Measurements from ENCODE around the gene ZNF285. TPM values are rescaled to one million over a fixed set of nuclear protein-coding genes. Genes with fewer than 3 reads are reported as not detected.
"Not testable (repeated sequence)": the region's sequence is repeated elsewhere in the genome, so short reads cannot be mapped to it uniquely, and the experiment has no call there.

The ZNF285 gene
- total RNA-seq, 1 experiment from 2014 or later, result 1.4 TPM

- no peak for ATAC-seq
- Histone ChIP-seq H3K27ac (ENCODE audit: low read length) (no peak overlapping the region), H3K9me3 (ENCODE audit: control insufficient read depth, insufficient read depth, low read depth, low read length) (peaks cover 10% of the 10 kb centered on the region; the same call in 1 of the 2 replicates), H3K4me3 (ENCODE audit: low read depth in 2 of 2, low read length in 2 of 2) (no peak overlapping the region), H3K36me3 (ENCODE audit: control insufficient read depth, insufficient read depth, low read length) (no peaks in the 10 kb centered on the region; the same call in 1 of the 2 replicates), H3K27me3 (ENCODE audit: control insufficient read depth, insufficient read depth, low read length) (no peaks in the 10 kb centered on the region), H3K4me1 (ENCODE audit: control insufficient read depth, insufficient read depth, low read length) (no peaks in the 10 kb centered on the region)
- in situ Hi-C loops (cut with HindIII; ENCODE audit: low pct_unique_long_range_greater_than_20kb, low sequenced_read_pairs), result no loop called here
- no TSS peak for BruUV-seq (replicated peaks)
- ChIA-PET CTCF (no interaction called here), POLR2A (no interaction called here)
- no peak for DNase-seq (ENCODE audit: low read depth, low spot score)
- TF ChIP-seq REST (IDR thresholded peaks at IDR 0.05; ENCODE audit: insufficient read depth in 1 of 2, low read depth in 2 of 2, low read length in 1 of 2), result no peak
- TF ChIP-seq CTCF (IDR thresholded peaks at IDR 0.05), result no peak
- TF ChIP-seq POLR2AphosphoS5 (IDR thresholded peaks at IDR 0.05; ENCODE audit: low read depth, low read length), result no peak
- no peak for TF ChIP-seq TCF7L2 (IDR thresholded peaks at IDR 0.05; ENCODE audit: low read depth, low read length)
- no peak for TF ChIP-seq SIN3A (IDR thresholded peaks at IDR 0.05; ENCODE audit: borderline replicate concordance, insufficient read depth, low read depth, low read length)
- intact Hi-C loops (cut with micrococcal nuclease; ENCODE audit: unreplicated experiment), result no loop called here
Observed at GRCh38 chr19:44344255-44344654, 57.2 kb downstream of the ZNF285 start.

DNA sequence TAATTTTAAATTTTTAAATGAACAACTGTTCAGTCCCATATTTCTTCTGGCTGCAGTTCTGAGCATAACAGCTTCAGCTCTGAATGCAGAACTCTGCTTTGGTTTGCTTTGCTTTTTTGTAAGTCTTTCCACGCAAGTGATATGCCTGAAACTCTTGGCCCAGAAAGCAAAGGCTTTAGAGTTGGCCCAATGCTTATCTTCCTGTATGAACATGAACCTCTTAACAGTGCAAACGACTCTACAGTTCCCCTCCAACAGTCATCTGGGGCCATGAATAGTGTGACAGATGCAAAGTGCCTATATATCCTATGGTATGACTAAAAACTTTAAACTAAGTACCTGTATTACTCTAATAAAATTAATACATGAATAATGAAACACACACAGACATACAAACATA is 59.6 kb downstream of the ZNF285 start:
- DNase-seq (ENCODE audit: low read depth, low spot score) (no peak), ATAC-seq (no peak)
- H3K4me3 ChIP-seq (ENCODE audit: low read depth in 2 of 2, low read length in 2 of 2), result no peak overlapping the region
- H3K27ac ChIP-seq (ENCODE audit: low read length), result no peak overlapping the region
- no peaks in the 10 kb centered on the region for H3K27me3 ChIP-seq (ENCODE audit: control insufficient read depth, insufficient read depth, low read length)
- no TSS peak for BruUV-seq (replicated peaks)
- H3K36me3 ChIP-seq (ENCODE audit: control insufficient read depth, insufficient read depth, low read length), result no peaks in the 10 kb centered on the region; the same call in 1 of the 2 replicates
- H3K9me3 ChIP-seq (ENCODE audit: control insufficient read depth, insufficient read depth, low read depth, low read length), result no peaks in the 10 kb centered on the region
- TF ChIP-seq SIN3A (IDR thresholded peaks at IDR 0.05; ENCODE audit: borderline replicate concordance, insufficient read depth, low read depth, low read length), result no peak
- no peak for TF ChIP-seq REST (IDR thresholded peaks at IDR 0.05; ENCODE audit: insufficient read depth in 1 of 2, low read depth in 2 of 2, low read length in 1 of 2)
- TF ChIP-seq POLR2AphosphoS5 (IDR thresholded peaks at IDR 0.05; ENCODE audit: low read depth, low read length), result no peak
- no peak for TF ChIP-seq CTCF (IDR thresholded peaks at IDR 0.05)
- no peak for TF ChIP-seq TCF7L2 (IDR thresholded peaks at IDR 0.05; ENCODE audit: low read depth, low read length)
- intact Hi-C loops (cut with micrococcal nuclease; ENCODE audit: unreplicated experiment), result no loop called here
- in situ Hi-C loops (cut with HindIII; ENCODE audit: low pct_unique_long_range_greater_than_20kb, low sequenced_read_pairs), result no loop called here
- ChIA-PET POLR2A (no interaction called here), CTCF (no interaction called here)
- no peaks in the 10 kb centered on the region for H3K4me1 ChIP-seq (ENCODE audit: control insufficient read depth, insufficient read depth, low read length)

- in situ Hi-C loops (cut with HindIII; ENCODE audit: low pct_unique_long_range_greater_than_20kb, low sequenced_read_pairs); POLR2A ChIA-PET; H3K4me3 ChIP-seq (ENCODE audit: low read depth in 2 of 2, low read length in 2 of 2); H3K4me1 ChIP-seq (ENCODE audit: control insufficient read depth, insufficient read depth, low read length); BruUV-seq (replicated peaks); ATAC-seq; H3K27me3 ChIP-seq (ENCODE audit: control insufficient read depth, insufficient read depth, low read length); intact Hi-C loops (cut with micrococcal nuclease; ENCODE audit: unreplicated experiment); H3K36me3 ChIP-seq (ENCODE audit: control insufficient read depth, insufficient read depth, low read length); CTCF ChIA-PET; DNase-seq (ENCODE audit: low read depth, low spot score); H3K27ac ChIP-seq (ENCODE audit: low read length): not testable (repeated sequence)
- H3K9me3 ChIP-seq (ENCODE audit: control insufficient read depth, insufficient read depth, low read depth, low read length), result peaks cover 30% of the 10 kb centered on the region
Observed at GRCh38 chr19:44334639-44335038, 66.8 kb downstream of the ZNF285 start.
